Measurements from ENCODE around the gene PAX7.
"Not testable (repeated sequence)": the region's sequence is repeated elsewhere in the genome, so short reads cannot be mapped to it uniquely, and the experiment has no call there.

The PAX7 gene

DNA sequence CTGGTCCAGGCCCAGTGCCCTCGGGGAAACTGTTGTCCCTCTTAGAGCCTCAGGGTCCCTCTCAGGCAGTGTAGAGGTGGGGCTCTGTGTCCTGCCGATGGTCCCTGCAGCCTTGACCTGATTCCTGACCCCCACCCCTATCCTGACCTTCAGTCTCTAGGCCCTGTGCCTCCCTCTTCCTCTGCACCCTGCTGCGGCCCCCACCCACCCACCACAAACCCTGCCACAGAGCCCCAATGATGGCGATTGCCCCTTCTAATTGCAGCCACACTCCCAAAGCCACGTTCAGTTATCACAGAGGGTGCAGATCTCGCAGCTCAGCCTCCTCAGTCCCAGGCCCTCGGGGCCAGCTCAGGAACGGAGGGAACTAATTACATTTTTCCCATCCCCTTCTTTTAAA lies 99.7 kb downstream of the PAX7 start:
- DNase-seq (ENCODE audit: low read depth): no peak

GRCh38 chr1:18731148-18731547 lies 100.5 kb downstream of the PAX7 start:
- DNase-seq (ENCODE audit: low read depth): no peak

DNA sequence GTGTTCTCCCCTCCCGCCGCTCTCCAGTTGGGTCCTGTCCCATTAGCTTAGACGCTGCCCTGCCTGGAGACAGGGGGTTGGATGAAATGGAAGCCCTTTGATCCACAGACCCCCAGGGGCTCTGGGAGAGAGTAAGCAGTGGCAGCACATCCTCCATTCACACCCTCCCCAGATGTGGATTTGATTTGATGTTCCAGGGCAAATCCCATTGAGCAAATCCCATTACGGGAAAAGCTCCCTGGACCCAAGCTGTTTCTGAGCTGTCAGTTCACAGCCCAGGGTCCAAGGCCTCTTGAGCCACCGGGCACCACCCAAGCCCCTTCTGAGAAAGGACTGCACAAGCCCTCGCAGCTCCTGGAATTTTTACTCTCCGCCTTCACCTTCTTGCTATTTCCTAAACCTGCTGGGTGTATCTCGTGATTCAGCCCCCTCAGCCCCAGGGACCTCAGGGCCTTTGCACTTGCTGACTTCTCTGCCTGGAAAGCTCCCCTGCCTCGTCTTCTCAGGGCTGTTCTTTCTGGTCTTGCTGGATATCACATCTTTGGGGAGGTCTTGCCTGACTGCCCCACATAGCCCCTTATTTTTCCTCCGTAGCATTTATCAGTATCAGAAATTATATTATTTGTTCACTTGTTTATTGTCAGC lies 101.1 kb downstream of the PAX7 start:
- no peak for DNase-seq (ENCODE audit: low read depth)

DNA sequence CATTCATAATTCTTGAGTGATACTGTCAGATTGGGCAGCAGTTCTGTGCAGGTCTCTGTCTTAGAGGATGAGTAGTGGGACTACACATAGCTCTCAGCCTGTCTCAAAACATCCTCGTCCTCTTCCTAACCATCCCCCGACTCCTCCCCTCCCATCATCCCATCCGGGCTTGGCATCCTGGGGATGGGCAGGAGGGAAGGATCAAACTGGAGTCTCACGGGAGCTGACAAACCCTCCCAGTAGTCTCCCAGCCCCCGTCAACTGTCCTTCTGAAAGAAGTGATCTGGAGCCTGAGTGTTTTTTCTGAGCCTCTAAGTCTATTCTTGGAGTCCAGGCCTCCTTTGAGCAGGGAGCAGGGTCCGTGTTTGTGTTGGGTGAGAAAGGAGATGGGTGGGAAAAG lies 102.0 kb downstream of the PAX7 start:
- DNase-seq (ENCODE audit: low read depth): no peak

DNA sequence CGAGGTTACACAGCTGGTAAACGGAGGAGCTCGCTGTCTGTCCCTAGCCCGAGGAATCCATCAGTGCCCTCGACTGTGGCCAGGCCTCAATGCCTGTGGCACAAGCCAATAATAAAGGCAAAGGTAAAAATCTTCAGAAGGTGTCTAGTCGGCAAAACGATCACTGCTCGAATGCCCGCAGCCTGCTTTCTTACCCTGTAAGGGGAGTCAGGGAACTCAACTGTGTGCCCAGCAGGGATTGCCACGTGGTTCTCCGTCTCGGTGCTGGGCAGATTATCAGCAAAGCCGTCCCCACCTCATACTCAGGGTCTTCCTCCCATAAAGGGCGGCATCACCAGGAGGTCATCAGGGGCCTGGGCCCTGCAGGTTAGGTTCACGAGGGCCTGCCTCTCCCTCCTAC lies 103.4 kb downstream of the PAX7 start:
- DNase-seq (ENCODE audit: low read depth): no peak

DNA sequence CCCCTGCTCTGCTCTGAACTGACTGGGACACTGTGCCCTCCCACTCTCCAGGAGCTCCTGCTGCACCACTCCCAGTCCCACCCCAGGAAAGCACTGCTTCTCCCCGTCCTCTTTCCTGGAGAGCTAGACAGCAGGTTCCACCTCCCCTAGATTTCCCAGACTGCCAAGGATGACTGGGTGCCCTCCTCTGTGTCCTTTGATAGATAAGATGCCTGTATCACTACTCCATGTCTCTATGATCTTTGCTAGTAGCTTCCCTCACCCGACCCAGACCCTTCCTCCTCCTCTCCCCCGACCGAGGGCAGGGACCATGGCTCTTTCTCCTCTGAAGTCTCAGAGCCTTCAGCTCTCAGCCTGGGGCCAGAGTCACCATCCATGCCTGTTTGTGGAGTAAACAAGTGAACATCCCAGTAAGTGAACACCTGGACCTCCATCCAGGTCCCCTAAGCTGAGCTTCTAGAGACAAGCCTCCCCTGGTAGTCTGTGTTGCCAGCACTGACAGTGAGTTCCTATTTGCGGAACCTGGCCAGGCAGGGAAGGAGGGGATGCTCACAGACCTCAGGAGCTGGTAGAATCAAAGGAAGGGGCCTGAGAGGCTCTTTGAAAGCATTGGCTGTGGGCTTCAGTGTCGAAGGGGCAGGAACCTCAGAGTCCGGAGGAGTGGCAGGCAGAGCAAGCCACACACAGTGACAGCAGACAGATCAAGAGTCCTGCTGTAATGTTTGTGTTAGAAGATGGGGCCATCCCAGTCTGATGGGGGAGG lies 104.0 kb downstream of the PAX7 start:
- no peak for DNase-seq (ENCODE audit: low read depth)

DNA sequence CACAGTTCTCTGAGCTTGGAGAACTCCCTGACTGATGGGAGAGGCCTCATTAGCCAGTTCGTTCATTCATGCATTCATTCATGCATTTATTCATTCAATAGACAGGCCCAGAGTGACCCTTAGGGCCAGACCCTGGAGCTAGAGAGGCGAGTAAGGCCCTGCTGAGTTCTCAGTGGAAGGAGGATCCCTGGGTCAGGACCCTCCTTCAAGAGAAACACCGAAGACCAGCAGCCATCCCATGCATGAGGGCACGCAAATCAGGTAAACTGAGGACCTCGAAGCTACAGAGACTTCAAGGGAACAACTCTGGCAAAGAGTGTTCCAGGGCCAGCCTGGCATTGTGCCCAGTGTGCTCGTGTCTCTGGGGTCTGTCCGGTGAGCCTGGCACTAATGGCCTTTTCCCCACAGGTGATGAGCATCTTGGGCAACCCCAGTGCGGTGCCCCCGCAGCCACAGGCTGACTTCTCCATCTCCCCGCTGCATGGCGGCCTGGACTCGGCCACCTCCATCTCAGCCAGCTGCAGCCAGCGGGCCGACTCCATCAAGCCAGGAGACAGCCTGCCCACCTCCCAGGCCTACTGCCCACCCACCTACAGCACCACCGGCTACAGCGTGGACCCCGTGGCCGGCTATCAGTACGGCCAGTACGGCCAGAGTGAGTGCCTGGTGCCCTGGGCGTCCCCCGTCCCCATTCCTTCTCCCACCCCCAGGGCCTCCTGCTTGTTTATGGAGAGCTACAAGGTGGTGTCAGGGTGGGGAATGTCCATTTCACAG lies 104.8 kb downstream of the PAX7 start:
- no peak for DNase-seq (ENCODE audit: low read depth)

- no peak for DNase-seq (ENCODE audit: low read depth)
Measured at GRCh38 chr1:18736958-18737357, 106.3 kb downstream of the PAX7 start.

DNA sequence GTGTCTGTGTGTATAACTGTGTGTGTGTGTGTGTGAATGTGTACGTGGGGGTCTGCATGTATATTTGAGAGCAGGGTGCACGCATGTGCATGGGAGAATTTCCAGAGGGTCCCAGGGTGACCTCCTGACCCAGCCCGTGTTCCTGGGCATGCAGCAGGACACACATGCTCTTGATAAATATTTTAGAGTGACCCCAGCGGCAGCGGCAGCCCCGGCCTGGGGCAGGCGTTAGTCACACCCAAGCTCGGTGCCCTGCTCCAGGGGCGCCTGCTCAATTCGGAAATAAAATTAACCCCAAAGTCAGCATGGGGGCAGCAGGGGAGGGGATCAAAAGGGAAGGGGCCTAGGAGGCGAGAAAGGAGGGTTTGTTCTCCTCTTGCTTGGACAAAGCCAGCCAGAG lies 107.5 kb downstream of the PAX7 start:
- no peak for DNase-seq (ENCODE audit: low read depth)

- no peak for DNase-seq (ENCODE audit: low read depth)
Measured at GRCh38 chr1:18738617-18739016, 108.0 kb downstream of the PAX7 start.

DNA sequence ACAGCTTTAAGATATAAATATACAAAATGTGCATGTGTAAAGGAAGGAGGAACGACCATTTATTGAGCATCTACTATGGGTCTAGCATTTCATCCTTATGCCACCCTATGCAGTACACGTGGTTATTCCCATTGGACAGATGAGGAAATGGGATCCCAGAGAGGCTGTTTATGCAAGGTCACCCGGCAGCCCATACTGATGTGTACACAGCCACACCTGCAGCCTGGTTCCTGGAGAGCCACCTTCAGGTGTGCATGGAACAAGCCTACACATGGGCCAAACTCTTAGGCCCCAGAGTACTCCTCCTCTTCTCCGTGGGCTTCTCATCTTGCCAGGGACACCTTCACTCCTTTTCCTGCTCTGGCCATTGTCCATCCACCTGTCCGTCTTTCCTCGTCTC lies 108.8 kb downstream of the PAX7 start:
- no peak for DNase-seq (ENCODE audit: low read depth)

GRCh38 chr1:18739897-18740296 lies 109.3 kb downstream of the PAX7 start:
- no peak for DNase-seq (ENCODE audit: low read depth)

DNA sequence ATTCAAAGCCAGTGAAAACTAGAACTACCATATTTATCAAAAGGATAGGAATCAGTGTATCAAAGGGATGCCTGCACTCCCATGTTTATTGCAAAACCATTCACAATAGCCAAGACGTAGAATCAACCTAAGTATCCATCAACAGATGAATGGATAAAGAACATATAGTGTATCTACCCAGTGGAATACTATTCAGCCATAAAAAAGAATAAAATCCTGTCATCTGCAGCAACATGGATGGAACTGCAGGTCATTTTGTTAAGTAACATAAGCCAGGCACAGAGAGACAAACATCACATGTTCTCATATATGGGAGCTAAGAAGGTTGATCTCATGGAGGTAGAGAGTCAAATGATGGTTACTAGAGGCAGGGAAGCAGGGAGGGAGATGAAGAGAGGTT lies 110.0 kb downstream of the PAX7 start:
- no peak for DNase-seq (ENCODE audit: low read depth)

DNA sequence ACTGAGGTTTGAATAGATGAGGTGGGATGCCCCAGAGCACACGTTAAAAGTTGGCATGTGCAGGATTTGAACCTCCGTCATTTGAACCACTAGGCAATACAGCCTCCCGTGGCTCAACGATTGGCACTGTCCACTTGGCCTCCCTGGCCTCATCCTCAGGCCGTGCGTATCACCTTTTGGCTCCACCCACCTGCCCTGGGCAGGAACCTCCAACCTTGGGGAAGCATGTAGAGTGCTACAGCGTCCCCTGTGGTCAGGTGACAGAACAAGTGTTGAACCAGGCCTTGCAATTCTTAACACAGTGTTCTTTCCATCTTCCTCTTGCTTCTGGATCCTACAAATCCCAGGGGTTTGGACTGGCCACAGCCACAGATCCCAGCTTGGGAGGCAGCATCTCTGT lies 112.6 kb downstream of the PAX7 start:
- DNase-seq (ENCODE audit: low read depth): no peak

GRCh38 chr1:18744381-18744780 lies 113.7 kb downstream of the PAX7 start:
- not testable (repeated sequence) for DNase-seq (ENCODE audit: low read depth)

DNA sequence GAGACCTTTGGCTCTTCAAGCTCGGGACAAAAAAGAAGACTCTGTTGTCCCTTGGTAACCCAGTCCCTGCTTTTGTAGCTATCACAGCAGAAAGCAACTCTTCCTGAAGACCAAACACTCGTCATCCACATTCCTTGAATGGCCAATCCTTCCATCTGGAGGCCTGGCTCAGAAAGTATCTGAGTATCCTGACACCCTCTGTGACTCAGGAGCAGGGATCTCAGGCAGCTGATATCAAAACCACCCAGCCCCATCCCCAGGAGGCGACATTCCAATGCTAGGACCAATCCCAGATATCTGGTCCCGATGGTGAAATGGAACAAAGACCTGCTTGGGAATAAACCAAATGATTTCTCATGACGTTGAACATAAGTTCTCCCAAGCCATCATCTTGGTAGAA lies 116.3 kb downstream of the PAX7 start:
- DNase-seq (ENCODE audit: low read depth): no peak

GRCh38 chr1:18747671-18748070 lies 117.0 kb downstream of the PAX7 start:
- DNase-seq (ENCODE audit: low read depth): no peak

DNA sequence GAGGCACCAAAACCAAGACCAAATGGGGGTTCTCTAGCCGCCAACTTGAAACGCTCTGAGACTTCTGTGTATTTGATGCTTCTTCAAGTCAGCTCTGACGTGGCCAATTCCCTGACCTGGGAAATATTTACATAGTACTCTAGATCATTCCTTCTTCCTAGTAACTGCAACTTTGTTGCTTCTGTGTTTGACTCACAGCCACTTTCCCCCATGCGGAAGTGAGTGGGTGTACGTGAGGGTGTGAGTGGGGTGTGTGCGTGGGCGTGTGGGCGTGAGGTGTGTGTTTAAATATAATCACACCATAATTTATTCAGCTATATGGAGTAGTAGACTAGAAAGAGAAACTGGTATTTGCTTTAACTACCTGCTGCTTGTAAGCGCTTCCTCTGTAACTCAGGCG lies 117.8 kb downstream of the PAX7 start:
- no peak for DNase-seq (ENCODE audit: low read depth)

DNA sequence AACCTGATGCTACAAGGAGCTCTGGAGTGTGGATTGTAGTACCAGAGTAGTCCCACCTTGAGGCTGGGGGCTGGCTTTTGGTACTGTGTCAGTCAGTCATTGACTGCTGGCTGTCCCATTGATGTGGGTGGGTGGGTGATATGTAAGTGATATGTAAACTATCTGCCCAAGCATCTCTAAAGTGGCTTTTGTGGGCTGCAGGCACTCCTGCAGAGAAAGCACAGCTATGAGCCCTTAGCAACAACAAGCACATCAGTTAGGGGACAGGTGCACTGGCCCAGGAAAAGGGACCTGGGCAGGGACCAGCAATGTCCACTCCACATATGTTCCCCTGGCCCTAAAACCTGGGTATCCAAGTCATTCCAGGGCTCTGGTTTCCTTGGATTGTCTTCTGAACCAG lies 118.9 kb downstream of the PAX7 start:
- no peak for DNase-seq (ENCODE audit: low read depth)

- DNase-seq (ENCODE audit: low read depth): no peak
Measured at GRCh38 chr1:18750600-18750999, 120.0 kb downstream of the PAX7 start.

DNA sequence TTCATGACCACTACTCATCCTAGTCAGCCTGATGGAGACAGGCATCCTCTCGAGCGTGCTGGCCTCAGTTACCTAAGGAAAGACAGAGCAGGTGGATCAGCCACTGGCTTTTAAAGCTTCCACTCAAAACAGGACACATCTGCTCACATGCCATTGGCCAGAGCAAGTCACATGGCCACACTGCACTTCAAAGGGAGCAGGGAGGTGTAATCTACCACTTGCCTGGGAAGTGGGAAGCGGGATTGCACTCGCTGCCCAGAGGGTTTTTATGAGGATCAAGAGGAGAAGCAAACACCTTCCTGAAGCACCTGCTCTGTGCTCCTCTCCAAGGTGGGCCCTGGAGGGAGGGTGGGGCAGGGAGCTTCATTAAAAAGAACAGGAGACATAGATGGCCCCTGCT lies 120.8 kb downstream of the PAX7 start:
- no peak for DNase-seq (ENCODE audit: low read depth)

- DNase-seq (ENCODE audit: low read depth): no peak
Measured at GRCh38 chr1:18752409-18752808, 121.8 kb downstream of the PAX7 start.

- DNase-seq (ENCODE audit: low read depth): no peak
Measured at GRCh38 chr1:18760156-18760555, 129.5 kb downstream of the PAX7 start.
